ENCODE data around the gene CHRM4.

The CHRM4 gene

GRCh38 chr11:46345131-46345597, 46.4 kb downstream of the CHRM4 start:
- no peak for TF ChIP-seq CTCF (IDR thresholded peaks at IDR 0.05)
- Histone ChIP-seq H3K27ac (no peak overlapping the region), H3K79me2 (peaks cover 11% of the 10 kb centered on the region), H3K36me3 (ENCODE audit: control insufficient read depth, insufficient read depth, low read length) (no peaks in the 10 kb centered on the region), H3K4me1 (no peaks in the 10 kb centered on the region), H3K9me3 (ENCODE audit: control insufficient read depth, low read length) (no peaks in the 10 kb centered on the region), H2AFZ (no peak overlapping the region), H3K4me3 (ENCODE audit: low read depth, low read length) (peak overlapping the region; percentile 42), H3K4me2 (ENCODE audit: low read length) (peak overlapping the region; percentile 38), H3K9ac (no peak overlapping the region), H3K27me3 (ENCODE audit: control insufficient read depth, insufficient read depth, low read length) (no peaks in the 10 kb centered on the region)

DNA sequence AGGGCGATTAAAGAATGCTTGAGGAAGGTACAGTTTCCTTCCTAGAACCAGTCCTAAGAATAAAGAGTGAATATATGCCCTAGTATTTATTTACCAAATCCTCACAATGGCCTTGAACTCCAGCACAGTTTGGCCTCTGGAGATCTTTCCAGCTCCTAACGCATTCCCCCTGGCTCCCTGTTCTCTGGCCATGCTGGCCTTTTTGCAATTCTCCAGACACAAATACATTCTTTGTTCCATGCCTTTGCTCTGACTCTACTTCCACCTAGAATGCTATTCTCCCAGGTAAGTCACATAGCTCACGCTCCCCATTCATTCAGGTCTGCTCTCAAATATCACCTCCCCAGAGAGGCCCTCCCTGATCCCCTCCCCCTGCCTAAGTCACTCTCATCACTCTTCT, 48.1 kb downstream of the CHRM4 start:
- no peaks in the 10 kb centered on the region for H3K27me3 ChIP-seq (ENCODE audit: control insufficient read depth, insufficient read depth, low read length)
- H3K4me1 ChIP-seq: peaks cover 12% of the 10 kb centered on the region
- H3K27ac ChIP-seq: no peak overlapping the region
- no peak overlapping the region for H3K4me2 ChIP-seq (ENCODE audit: low read length)
- H3K79me2 ChIP-seq: peaks cover 8% of the 10 kb centered on the region
- no peak for TF ChIP-seq CTCF (IDR thresholded peaks at IDR 0.05)
- H3K9me3 ChIP-seq (ENCODE audit: control insufficient read depth, low read length): no peaks in the 10 kb centered on the region
- H2AFZ ChIP-seq: no peak overlapping the region
- no peak overlapping the region for H3K9ac ChIP-seq
- no peak overlapping the region for H3K4me3 ChIP-seq (ENCODE audit: low read depth, low read length)
- no peaks in the 10 kb centered on the region for H3K36me3 ChIP-seq (ENCODE audit: control insufficient read depth, insufficient read depth, low read length)

- no peak for TF ChIP-seq CTCF (IDR thresholded peaks at IDR 0.05)
- Histone ChIP-seq H3K27ac (no peak overlapping the region), H3K27me3 (ENCODE audit: control insufficient read depth, insufficient read depth, low read length) (no peaks in the 10 kb centered on the region), H3K4me2 (ENCODE audit: low read length) (no peak overlapping the region), H2AFZ (no peak overlapping the region), H3K79me2 (peaks cover 2% of the 10 kb centered on the region), H3K36me3 (ENCODE audit: control insufficient read depth, insufficient read depth, low read length) (no peaks in the 10 kb centered on the region), H3K4me1 (peaks cover 13% of the 10 kb centered on the region), H3K9me3 (ENCODE audit: control insufficient read depth, low read length) (no peaks in the 10 kb centered on the region), H3K4me3 (ENCODE audit: low read depth, low read length) (no peak overlapping the region), H3K9ac (no peak overlapping the region)
Measured at GRCh38 chr11:46342239-46342638, 49.3 kb downstream of the CHRM4 start.

DNA sequence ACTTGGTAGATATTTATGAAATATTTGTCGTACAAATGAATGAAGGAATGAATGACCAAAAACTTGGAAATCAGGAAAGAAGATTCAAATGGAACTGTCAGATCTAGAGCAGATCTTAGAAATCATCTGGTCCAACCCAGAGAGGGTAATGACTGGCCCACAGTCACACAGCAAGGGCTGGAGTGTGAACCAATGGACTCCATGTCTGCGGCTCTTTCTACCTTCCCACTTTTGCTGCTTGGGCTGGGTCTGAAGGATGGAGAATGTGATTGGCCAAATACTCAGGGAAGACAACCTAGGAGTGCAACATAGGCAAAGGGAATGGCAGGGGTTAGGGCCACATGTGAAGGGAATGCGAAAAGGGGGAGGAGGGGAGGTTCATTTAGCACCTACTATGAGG, 50.1 kb downstream of the CHRM4 start:
- TF ChIP-seq CTCF (IDR thresholded peaks at IDR 0.05): no peak
- H3K9me3 ChIP-seq (ENCODE audit: control insufficient read depth, low read length): no peaks in the 10 kb centered on the region
- H3K27ac ChIP-seq: no peak overlapping the region
- no peak overlapping the region for H3K9ac ChIP-seq
- H3K4me1 ChIP-seq: peaks cover 13% of the 10 kb centered on the region
- H3K27me3 ChIP-seq (ENCODE audit: control insufficient read depth, insufficient read depth, low read length): no peaks in the 10 kb centered on the region
- no peak overlapping the region for H3K4me3 ChIP-seq (ENCODE audit: low read depth, low read length)
- H3K79me2 ChIP-seq: no peaks in the 10 kb centered on the region
- no peak overlapping the region for H3K4me2 ChIP-seq (ENCODE audit: low read length)
- H3K36me3 ChIP-seq (ENCODE audit: control insufficient read depth, insufficient read depth, low read length): no peaks in the 10 kb centered on the region
- no peak overlapping the region for H2AFZ ChIP-seq

GRCh38 chr11:46339816-46340215, 51.8 kb downstream of the CHRM4 start:
- Histone ChIP-seq H3K9ac (no peak overlapping the region), H3K4me2 (ENCODE audit: low read length) (no peak overlapping the region), H2AFZ (peak overlapping the region; percentile 96), H3K79me2 (no peaks in the 10 kb centered on the region), H3K4me1 (peaks cover 13% of the 10 kb centered on the region), H3K27me3 (ENCODE audit: control insufficient read depth, insufficient read depth, low read length) (no peaks in the 10 kb centered on the region), H3K4me3 (ENCODE audit: low read depth, low read length) (no peak overlapping the region), H3K27ac (peak overlapping the region; percentile 76), H3K9me3 (ENCODE audit: control insufficient read depth, low read length) (no peaks in the 10 kb centered on the region), H3K36me3 (ENCODE audit: control insufficient read depth, insufficient read depth, low read length) (no peaks in the 10 kb centered on the region)
- no peak for TF ChIP-seq CTCF (IDR thresholded peaks at IDR 0.05)
